ENCODE data around the gene IMPDH1.

- TF ChIP-seq, protein P1, sequence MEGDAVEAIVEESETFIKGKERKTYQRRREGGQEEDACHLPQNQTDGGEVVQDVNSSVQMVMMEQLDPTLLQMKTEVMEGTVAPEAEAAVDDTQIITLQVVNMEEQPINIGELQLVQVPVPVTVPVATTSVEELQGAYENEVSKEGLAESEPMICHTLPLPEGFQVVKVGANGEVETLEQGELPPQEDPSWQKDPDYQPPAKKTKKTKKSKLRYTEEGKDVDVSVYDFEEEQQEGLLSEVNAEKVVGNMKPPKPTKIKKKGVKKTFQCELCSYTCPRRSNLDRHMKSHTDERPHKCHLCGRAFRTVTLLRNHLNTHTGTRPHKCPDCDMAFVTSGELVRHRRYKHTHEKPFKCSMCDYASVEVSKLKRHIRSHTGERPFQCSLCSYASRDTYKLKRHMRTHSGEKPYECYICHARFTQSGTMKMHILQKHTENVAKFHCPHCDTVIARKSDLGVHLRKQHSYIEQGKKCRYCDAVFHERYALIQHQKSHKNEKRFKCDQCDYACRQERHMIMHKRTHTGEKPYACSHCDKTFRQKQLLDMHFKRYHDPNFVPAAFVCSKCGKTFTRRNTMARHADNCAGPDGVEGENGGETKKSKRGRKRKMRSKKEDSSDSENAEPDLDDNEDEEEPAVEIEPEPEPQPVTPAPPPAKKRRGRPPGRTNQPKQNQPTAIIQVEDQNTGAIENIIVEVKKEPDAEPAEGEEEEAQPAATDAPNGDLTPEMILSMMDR (IDR thresholded peaks at IDR 0.05; ENCODE audit: low read length) = no peak
- no peak for TF ChIP-seq EZH2 (IDR thresholded peaks at IDR 0.05; ENCODE audit: borderline replicate concordance, low read length)
Observed at GRCh38 chr7:128431754-128432153, 22.0 kb upstream of the IMPDH1 start.

All from OCI-LY1 (cell line).